Sciatic nerve (tissue), 2 donors: ENCODE measurements around the gene GMPS. TPM values are rescaled to one million over a fixed set of nuclear protein-coding genes. Genes with fewer than 3 reads are reported as not detected.
"Not testable (repeated sequence)": the region's sequence is repeated elsewhere in the genome, so short reads cannot be mapped to it uniquely, and the experiment has no call there.

Source experiments
- ATAC-seq: fragments of 200-7000 bp; cut with Tn5 transposase; one replicate; pipeline ENCODE4 v1.9.1; 2020; ENCODE audit warnings: mild to moderate bottlenecking, moderate library complexity
- DNase-seq: peaks from one replicate; pipeline ENCODE4 v3.0.0-alpha.2; 2020; ENCODE audit warnings: low spot score
- intact Hi-C: fragments of 100-400 bp; cut with DNase I; formaldehyde crosslinking; loops from one replicate; pipeline ENCODE4 v1.14.2; 2022
- total RNA-seq: library from RNA; stranded (reverse); fragmentation: NEBNext Ultra II Directional; extraction: Animal tissue kit (Norgen Biotek cat#: 25700); gene quantifications from one replicate; pipeline ENCODE4 v1.2.1, GENCODE V29; 2021
- donor health status: DM: no; HTN: no; CAD: no.
- donor health status: DM: no; HTN: no; CAD: no.

GMPS gene
- 48.7 TPM for total RNA-seq

DNA sequence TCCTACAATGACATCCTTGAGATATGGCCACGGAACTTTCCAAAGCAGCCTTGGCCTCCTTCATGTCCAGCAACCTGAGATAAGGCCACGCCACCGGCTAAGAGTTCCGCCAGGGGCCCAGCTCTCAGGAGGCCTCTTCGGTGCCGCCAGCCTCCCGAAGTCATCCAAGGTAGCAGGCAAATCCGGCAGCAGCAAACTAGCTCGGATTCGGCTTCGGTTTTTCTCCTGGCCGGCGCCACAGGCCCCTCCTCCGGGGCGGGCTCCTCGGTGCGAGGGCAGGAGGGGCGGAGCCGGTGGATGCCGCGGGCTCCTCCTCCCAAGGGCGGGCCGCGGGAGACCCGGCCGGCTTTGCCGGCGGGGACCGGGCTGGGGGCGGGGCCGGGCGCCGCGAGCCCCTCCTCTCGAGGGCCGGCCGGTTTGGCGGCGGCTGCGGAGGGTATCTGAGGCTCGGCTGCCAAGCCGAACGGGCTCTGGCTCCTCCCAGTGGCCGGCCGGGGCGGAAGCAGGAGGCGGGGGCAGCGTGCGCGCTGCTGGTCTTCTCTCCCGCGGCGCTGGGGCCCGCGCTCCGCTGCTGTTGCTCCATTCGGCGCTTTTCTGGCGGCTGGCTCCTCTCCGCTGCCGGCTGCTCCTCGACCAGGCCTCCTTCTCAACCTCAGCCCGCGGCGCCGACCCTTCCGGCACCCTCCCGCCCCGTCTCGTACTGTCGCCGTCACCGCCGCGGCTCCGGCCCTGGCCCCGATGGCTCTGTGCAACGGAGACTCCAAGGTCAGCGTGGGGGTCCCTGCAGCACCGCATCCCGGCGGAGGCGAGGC lies at the start of gene GMPS:
TSS of gene GMPS (plus strand) at position 518 of the 812 bp plus-strand sequence. CDS start at position 739, 221 bp downstream.
- peak; percentile 98 for ATAC-seq
- intact Hi-C loops: no loop called here

GRCh38 chr3:155828490-155829098 lies 41.9 kb upstream of the GMPS start:
- ATAC-seq, intact Hi-C loops, DNase-seq: not testable (repeated sequence)

More for the DNA sequence above, at the start of gene GMPS:
- peak; percentile 96 for DNase-seq

GRCh38 chr3:155835341-155836071 lies 34.9 kb upstream of the GMPS start:
- no peak for DNase-seq
- ATAC-seq: no peak
- intact Hi-C loops: no loop called here

DNA sequence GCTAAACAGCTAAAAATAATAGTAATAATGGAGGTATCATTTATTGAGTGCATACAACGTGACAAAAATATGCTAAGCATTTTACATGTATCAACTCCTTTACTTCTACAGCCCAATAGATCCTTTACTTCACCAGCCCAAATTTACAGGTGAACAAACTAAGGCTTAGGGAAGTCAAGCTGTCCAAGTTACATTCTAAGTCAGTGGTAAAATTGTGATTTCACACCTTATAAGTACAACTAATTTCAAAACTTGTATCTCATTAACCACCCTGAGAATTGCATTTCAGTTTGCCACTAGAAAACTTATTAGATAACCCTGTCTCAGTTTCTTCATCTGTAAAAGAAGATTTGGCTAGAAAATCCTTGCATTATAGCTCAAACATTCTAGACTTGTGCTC lies 26.9 kb upstream of the GMPS start:
- DNase-seq (no peak), ATAC-seq (no peak)
- intact Hi-C loops: no loop called here

- intact Hi-C loops: no loop called here
Measured at GRCh38 chr3:155846119-155846518, 24.3 kb upstream of the GMPS start.

DNA sequence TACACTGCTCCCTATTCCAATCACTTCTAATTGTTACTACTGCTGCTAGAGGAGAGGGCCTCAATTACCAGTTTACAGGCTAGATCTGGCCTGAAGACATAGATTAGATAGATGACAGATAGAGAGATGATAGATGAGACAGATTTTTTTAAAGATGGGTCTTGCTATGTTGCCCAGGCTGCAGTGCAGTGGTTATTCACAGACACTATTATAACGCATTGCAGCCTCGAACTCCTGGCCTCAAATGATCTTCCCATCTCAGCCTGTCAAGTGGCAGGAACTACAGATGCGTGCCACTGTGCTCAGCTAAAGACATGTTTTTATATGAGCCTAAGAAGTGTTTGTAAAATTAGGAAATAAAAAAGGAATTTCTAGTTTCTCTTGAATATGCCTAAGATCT lies 22.5 kb upstream of the GMPS start:
- no peak for ATAC-seq
- DNase-seq: no peak
- intact Hi-C loops: no loop called here

More at GRCh38 chr3:155846119-155846518, 24.3 kb upstream of the GMPS start:
- ATAC-seq (no peak), DNase-seq (no peak)

GRCh38 chr3:155849404-155849803 lies 21.0 kb upstream of the GMPS start:
- ATAC-seq, DNase-seq: not testable (repeated sequence)

GRCh38 chr3:155852341-155852740 lies 18.1 kb upstream of the GMPS start:
- no peak for ATAC-seq
- DNase-seq: no peak
- intact Hi-C loops: no loop called here

More at GRCh38 chr3:155849404-155849803, 21.0 kb upstream of the GMPS start:
- intact Hi-C loops: not testable (repeated sequence)

DNA sequence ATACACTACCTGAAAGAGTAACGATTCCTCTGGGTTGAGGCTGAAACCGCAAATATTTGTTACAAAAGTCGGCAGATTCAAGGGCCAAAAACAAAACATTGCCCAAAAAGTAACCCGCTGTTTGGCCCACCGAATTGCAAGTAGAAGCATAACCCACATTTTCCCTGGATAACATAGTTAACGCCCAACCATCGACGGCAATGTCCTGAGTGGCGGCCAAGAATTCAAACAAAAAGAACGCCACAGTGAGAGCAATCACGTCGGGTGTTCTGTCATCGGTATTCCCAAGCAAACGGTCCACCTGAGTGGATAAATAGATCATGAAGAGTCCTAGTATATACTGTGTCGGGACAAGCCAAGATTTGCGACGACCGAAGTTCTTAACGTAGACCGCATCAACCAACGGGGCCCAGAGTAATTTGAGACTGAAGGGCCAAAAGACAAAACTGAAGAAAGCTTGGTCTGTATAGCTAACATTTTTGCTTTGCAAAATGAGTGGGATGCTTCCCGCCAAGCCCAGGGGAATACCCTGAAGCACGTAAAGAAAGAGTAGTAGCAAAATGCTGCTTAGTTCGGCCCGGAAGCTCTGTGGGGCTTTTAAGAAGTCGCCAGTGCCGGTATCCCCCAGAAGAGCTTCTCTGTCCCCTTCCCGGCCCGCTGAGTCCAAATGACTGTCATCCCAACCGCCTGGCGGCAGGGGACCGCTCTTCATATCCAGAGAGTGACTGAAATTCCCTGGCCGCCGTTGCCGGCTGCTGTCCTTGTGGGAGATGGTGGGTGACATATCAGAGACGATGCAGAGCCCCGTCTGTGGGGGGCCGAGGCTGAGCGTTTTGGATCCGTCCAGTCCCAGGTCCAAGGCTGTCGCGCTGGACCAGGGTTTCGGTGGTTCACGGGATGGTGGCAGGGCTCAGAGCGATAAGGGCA lies 17.0 kb upstream of the GMPS start:
- intact Hi-C loops: no loop called here
- peak; percentile 24 for ATAC-seq
- peak; percentile 73 for DNase-seq

DNA sequence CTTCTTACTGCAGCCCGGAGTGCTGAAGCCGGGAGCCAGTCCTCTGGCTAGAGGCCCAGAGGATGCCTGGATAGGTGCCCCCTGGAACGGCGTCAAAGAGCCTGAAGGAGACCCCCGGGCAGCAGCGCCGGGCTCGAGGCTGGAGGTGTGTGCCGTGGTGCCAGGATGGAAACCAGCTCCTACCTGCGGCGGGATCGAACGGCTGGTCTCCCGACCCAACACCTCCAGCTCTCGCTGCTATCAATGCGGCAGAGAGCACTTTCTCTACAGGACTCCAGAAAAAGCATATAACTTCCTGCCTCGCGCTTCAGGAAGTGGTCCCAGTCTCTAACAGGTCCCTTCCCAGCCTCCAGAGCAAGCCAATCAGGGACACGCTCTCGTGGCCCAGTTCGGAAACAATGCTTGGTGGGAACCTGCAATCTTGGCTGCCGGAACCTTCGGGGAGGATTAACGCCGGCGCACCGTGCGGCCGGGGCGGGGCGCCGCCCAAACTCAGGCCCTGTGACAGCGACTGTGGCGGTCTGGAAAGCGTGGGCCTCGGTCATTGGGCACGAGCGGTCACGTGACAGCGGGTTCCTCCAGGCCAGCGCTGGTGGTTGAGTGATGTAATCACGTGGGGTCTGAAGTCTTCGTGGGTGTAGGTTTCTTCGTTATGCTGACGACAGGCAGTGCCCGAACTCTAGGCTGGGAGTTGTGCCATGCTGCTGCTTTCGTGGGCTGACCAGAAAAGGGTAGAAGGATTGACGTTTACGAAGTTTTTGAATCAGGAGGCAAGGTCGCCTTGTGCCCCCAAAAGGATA lies 16.1 kb upstream of the GMPS start, which contains the start of gene SLC33A1:
TSS of gene SLC33A1 (minus strand) at position 287 of the 800 bp plus-strand sequence. CDS start 430 bp downstream, outside the sequence.
- ATAC-seq (peak; percentile 99), DNase-seq (peak; percentile 99)
- intact Hi-C loops: no loop called here

DNA sequence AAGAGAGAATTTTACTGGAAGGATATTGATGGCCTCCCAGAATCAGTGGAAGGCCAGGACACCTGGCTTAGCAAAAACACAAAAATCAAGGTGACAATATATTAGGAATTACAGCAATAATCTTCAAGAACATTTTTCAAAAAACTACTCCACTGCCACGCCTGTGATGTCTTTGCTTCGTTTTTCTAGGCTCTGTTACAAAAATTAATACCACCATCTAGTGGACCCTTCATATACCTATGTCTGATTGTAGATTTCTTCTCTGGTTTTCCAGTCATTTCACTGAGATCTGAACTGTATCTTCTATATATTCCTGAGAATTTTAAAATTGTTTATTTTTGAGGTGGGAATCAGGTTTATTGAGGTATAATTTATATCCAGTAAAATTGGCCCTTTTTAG lies 10.6 kb upstream of the GMPS start:
- DNase-seq: no peak
- ATAC-seq: no peak
- intact Hi-C loops: no loop called here

GRCh38 chr3:155860424-155860823 lies 10.0 kb upstream of the GMPS start:
- ATAC-seq, DNase-seq, intact Hi-C loops: not testable (repeated sequence)

DNA sequence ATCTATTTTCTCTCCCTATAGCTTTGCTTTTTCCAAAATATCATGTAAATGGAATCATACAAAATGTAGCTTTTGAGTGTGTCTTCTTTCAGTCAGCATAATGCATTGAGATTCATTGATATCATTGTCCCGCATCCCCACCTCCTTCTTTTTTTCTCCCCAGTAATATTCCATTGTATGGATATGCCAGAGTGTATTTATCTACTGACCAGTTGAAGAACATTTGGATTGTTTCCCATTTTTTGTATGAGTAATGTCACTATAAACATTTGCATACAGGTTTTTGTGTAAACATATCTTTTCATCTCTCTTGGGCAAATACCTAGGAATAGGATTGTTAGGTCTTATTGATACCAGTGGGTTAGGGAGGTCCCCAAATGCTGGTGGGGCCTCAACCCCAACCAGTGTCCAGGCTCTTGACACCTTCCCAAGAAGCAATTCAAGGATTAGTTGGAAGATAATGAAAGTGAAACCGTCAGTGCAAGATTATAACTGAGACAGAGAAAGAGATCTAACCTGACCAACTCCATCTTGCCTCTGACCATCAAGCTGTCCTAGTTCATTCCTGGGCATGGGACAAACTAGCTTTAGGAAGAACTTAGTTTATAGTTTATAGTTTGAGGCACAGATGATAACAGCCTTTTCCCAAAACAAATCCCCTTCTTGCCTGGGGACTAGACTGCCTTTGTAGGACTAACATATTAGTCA lies 8.8 kb upstream of the GMPS start:
- DNase-seq (no peak), ATAC-seq (no peak)
- intact Hi-C loops: no loop called here

DNA sequence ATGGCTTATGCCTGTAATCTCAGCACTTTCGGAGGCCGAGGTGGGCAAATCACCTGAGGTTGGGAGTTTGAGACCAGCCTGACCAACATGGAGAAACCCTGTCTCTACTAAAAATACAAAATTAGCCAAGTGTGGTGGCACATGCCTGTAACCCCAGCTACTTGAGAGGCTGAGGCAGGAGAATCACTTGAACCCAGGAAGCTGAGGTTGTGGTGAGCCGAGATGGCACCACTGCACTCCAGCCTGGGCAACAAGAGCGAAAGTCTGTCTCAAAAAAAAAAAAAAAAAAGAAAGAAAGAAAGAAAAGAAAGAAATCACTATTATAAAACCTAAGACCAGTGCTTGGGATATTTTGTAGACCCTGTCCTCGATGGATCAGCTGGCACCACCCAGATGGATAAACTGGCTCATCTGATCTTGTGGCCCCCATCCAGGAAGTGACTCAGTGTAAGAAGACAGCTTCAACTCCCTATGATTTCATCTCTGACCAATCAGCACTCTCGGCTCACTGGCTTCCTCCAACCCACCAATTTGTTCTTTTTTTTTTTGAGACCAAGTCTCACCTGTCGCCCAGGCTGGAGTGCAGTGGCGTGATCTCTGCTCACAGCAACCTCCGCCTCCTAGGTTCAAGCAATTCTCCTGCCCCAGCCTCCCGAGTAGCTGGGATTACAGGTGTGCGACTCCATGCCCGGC lies 8.0 kb upstream of the GMPS start:
- ATAC-seq, DNase-seq, intact Hi-C loops: not testable (repeated sequence)

DNA sequence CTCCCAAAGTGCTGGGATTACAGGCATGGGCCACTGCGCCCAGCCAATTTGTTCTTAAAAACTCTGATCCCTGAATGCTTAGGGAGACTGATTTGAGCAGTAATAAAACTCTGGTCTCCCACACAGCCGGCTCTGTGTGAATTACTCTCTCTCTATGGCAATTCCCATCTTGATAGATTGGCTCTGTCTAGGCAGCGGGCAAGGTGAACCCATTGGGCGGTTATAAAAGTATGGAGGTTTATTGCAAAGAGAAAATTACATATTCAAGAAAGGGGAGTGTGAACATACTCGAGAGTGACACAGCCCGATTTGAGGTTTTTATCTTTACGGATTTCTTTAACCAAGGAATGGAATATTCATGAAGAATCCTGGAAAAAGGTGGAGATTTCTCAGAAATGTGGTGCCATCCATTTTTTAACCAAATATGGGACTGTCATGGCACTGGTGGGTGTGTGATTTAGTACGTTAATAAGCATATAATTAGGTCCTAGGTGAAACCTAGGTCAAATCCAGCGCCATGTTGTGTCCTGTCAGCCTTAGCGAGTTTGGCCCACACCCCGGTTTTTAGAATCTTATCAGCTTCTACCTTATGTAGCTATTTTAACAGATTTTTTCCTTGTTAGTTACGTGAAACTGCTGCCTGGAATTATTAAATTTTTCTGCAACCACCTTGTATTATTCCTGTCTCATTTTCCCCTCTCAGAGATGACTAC lies 7.2 kb upstream of the GMPS start:
- DNase-seq (no peak), ATAC-seq (no peak)
- intact Hi-C loops: no loop called here

- ATAC-seq: no peak
- DNase-seq: no peak
- intact Hi-C loops: no loop called here
Measured at GRCh38 chr3:155869691-155870090, 759 bp upstream of the GMPS start.
